Stimulated activated CD4-positive, alpha-beta T cell treated with anti-CD3 and anti-CD28 coated beads, Interleukin-1b, Interleukin-23, amount 100 ng/mL, for 48 hours (primary cell): ENCODE results near the gene TCF21.
"Not testable (repeated sequence)": the region's sequence is repeated elsewhere in the genome, so short reads cannot be mapped to it uniquely, and the experiment has no call there.

Experiments used
- DNase-seq: peaks from one replicate; pipeline ENCODE4 v3.0.0-alpha.2; 2020

Gene TCF21

DNA sequence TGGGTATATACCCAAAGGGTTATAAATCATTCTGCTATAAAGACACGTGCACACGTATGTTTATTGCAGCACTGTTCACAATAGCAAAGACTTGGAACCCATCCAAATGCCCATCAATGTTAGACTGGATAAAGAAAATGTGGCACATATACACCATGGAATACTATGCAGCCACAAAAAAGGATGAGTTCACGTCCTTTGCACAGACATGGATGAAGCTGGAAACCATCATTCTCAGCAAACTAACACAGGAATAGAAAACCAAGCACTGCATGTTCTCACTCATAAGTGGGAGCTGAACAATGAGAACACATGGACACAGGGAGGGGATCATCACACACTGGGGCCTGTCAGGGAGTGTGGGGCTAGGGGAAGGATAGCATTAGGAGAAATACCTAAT, 47.4 kb downstream of the TCF21 start:
- DNase-seq = not testable (repeated sequence)

DNA sequence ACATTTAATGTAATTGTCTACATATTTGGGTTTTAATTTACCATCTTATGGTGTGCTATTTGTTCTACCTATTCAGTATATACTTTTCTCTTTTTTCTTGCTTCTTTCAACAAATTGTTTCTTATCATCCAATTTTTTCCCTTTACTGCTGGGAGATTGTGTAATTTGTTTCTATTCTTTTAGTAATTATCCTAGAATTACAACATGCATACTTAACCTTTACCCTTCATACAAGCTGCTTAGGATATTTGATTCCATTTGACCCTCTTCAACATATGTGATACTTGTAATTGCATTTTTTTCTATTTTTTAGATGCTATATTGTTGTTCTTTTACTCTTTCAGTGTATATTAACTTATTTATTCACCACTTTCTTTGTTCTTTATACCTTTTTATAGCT, 49.0 kb downstream of the TCF21 start:
- DNase-seq = no peak

- DNase-seq = no peak
Measured at GRCh38 chr6:133938533-133938932, 49.6 kb downstream of the TCF21 start.

- no peak for DNase-seq
Measured at GRCh38 chr6:133939778-133940667, 51.1 kb downstream of the TCF21 start.
